IPS-18a (cell line): Measurements from ENCODE around the gene ASB11.

Source experiments
- H3K27ac ChIP-seq: one replicate; pipeline ENCODE4 v1.5.1; 2013; ENCODE audit warnings: low read length
- H3K27me3 ChIP-seq: one replicate; pipeline ENCODE4 v1.6.1; 2013; ENCODE audit warnings: mild to moderate bottlenecking, low read length; ENCODE audit not compliant: control insufficient read depth, insufficient read depth
- H3K36me3 ChIP-seq: one replicate; pipeline ENCODE4 v1.6.1; 2013; ENCODE audit warnings: low read depth, low read length; ENCODE audit not compliant: control insufficient read depth
- H3K4me1 ChIP-seq: one replicate; pipeline ENCODE4 v1.6.1; 2013; ENCODE audit warnings: low read depth, low read length; ENCODE audit not compliant: control insufficient read depth
- H3K4me3 ChIP-seq: one replicate; pipeline ENCODE4 v1.5.1; 2013; ENCODE audit warnings: low read length
- H3K9ac ChIP-seq: one replicate; pipeline ENCODE4 v1.6.1; 2013; ENCODE audit warnings: mild to moderate bottlenecking, low read length, moderate library complexity
- H3K9me3 ChIP-seq: one replicate; pipeline ENCODE4 v1.6.1; 2013; ENCODE audit warnings: low read depth, low read length; ENCODE audit not compliant: control insufficient read depth

Gene ASB11, protein sequence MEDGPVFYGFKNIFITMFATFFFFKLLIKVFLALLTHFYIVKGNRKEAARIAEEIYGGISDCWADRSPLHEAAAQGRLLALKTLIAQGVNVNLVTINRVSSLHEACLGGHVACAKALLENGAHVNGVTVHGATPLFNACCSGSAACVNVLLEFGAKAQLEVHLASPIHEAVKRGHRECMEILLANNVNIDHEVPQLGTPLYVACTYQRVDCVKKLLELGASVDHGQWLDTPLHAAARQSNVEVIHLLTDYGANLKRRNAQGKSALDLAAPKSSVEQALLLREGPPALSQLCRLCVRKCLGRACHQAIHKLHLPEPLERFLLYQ

DNA sequence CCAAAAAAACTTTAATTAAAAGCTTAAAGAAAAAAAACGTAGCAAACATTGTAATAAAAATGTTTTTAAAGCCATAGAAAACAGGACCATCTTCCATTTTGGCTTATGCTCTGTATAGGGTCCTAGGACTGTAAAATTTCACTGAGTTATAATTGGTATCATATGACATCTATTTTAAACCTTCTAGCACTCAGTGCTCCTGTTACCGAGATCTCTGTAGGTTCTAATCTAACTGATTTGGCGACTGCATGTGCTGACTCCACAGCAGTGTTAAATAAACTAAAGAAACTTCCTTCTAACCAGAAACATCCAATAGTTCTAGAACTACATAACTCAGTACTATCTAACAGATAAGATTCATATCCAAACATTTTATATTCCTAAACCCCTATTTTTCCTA is at the start of gene ASB11:
Gene ASB11, minus strand, starts transcription at position 132 of the 400 bp plus-strand sequence. Its CDS starts 35 bp downstream, at position 97.
- no peak within 1 kb of the TSS for H3K9ac ChIP-seq

DNA sequence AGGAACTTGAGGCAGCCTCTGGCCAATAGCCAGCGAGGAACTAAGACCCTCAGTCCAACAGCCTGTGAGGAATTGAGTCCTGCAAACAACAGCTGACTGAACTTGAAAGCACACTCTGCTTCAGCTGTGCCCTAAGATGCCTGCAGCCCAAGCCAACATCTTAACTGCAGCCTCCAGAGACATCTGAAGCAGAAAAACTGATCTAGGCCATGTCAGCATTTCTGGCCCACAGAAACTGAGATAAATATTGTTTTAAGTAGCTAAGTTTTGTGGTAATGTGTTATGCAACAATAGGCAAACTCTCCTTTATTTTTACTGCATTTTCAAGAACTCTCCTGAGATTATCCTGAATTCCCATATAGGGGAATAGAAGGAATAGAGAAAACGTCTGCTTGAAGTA is 44.3 kb upstream of the ASB11 start:
- H3K9me3 ChIP-seq, result no peaks in the 10 kb centered on the region
- H3K36me3 ChIP-seq, result no peaks in the 10 kb centered on the region
- H3K9ac ChIP-seq, result no peak overlapping the region
- H3K27ac ChIP-seq, result no peak overlapping the region
- H3K27me3 ChIP-seq, result no peaks in the 10 kb centered on the region
- no peaks in the 10 kb centered on the region for H3K4me1 ChIP-seq
- no peak overlapping the region for H3K4me3 ChIP-seq

More for the DNA sequence above, at the start of gene ASB11:
- Histone ChIP-seq H3K27me3 (no peaks in the 10 kb centered on the region), H3K9me3 (no peaks in the 10 kb centered on the region), H3K27ac (no peak within 1 kb of the TSS), H3K4me1 (no peaks in the 10 kb centered on the region), H3K36me3 (no peaks in the 10 kb centered on the region), H3K4me3 (no peak within 1 kb of the TSS)

DNA sequence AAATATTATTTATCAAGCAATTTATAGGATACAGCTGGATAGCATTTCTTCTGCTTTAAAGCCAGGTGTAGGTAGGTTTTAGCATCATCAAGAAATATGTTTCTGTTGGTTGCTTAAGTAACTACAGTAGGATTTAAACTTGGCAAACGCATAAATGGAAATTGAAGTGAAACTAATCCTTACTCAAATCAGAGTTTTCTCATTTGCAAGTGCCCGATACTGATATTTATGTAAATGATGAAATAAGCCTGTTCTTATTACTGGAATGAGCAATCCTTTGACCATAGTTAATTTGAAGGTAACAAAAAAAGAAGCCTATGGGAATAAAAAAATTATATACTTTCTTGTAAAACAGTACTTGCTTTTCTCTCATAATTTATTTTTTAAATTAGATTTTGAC is 43.1 kb upstream of the ASB11 start:
- no peaks in the 10 kb centered on the region for H3K27me3 ChIP-seq
- no peak overlapping the region for H3K9ac ChIP-seq
- no peaks in the 10 kb centered on the region for H3K36me3 ChIP-seq
- no peak overlapping the region for H3K27ac ChIP-seq
- no peaks in the 10 kb centered on the region for H3K9me3 ChIP-seq
- H3K4me1 ChIP-seq, result no peaks in the 10 kb centered on the region
- no peak overlapping the region for H3K4me3 ChIP-seq

DNA sequence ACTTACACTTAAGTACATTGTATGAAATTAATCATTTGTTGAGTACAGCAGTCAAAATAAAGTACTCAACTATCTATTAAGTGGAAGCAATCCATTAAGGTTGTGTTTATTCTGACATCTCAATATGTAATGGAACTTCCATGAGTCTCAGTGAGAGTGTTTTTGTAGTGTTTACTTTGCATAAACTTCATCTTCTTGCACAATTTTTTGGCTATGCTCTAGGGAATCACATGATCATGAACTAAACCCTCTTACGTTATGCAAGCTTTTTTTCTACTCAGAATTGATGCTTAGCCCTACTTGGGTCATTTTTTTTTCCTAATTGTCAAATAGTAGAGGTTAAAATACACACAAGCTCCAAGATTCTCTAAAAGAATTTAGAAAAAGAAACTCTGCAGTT is 41.0 kb upstream of the ASB11 start:
- H3K36me3 ChIP-seq, result no peaks in the 10 kb centered on the region
- no peaks in the 10 kb centered on the region for H3K4me1 ChIP-seq
- no peaks in the 10 kb centered on the region for H3K9me3 ChIP-seq
- no peak overlapping the region for H3K9ac ChIP-seq
- H3K27me3 ChIP-seq, result no peaks in the 10 kb centered on the region
- H3K27ac ChIP-seq, result no peak overlapping the region
- no peak overlapping the region for H3K4me3 ChIP-seq

DNA sequence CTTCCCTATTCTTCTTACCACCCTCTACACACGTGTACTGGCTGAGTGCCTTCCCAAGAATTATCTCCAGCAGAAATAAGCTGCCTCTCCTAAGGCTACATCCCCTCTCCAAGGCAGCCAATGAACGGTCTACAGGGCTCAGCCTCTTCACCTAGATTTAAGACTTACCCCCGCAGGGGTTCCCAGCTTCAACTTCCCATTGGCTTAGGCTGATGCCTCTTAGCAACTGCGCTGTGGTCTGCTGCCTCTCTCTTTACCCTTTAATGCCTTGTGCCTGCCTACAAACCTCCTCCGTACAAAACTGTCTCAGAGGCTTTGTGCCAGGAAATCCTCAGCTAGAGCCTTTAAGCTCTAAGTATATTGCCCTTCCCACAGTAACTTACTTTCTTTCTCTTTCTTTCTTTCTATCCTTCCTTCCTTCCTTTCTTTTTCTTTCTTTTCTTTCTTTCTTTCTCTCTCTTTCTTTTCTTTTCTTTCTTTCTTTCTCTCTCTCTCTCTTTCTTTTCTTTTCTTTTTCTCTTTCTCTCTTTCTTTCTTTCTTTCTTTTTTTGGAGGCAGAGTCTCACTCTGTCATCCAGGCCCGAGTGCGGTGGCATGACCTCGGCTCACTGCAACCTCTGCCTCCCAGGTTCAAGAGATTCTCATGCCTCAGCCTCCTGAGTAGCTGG is 35.0 kb upstream of the ASB11 start:
- H3K4me3 ChIP-seq, result no peak overlapping the region

DNA sequence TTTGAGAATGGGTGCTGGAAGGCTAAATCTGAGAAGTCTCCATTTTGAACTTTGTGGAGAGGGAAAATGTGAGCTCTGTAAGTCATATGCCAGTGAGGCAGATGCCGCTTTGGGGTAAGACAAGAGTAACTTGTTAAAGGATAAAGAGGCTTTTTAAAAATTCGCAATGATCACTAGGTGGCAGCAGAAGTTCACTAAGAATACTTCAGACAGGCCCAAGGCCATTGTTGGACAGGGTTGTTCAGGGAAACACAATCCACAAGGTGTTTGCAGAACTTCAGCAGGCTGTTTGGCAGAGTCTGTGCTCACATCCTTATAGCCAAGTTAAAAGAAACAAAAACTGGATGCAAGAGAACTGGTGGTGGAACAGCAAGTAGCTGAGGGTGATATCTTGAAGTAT is 33.6 kb upstream of the ASB11 start:
- H3K27ac ChIP-seq, result no peak overlapping the region
- peaks cover 9% of the 10 kb centered on the region for H3K27me3 ChIP-seq
- no peaks in the 10 kb centered on the region for H3K36me3 ChIP-seq
- H3K4me1 ChIP-seq, result peaks cover 4% of the 10 kb centered on the region
- H3K9me3 ChIP-seq, result no peaks in the 10 kb centered on the region
- no peak overlapping the region for H3K9ac ChIP-seq
- no peak overlapping the region for H3K4me3 ChIP-seq

More for the DNA sequence above, 35.0 kb upstream of the ASB11 start:
- no peak overlapping the region for H3K27ac ChIP-seq
- H3K4me1 ChIP-seq, result no peaks in the 10 kb centered on the region
- no peaks in the 10 kb centered on the region for H3K9me3 ChIP-seq
- H3K36me3 ChIP-seq, result no peaks in the 10 kb centered on the region
- H3K27me3 ChIP-seq, result no peaks in the 10 kb centered on the region
- H3K9ac ChIP-seq, result no peak overlapping the region

DNA sequence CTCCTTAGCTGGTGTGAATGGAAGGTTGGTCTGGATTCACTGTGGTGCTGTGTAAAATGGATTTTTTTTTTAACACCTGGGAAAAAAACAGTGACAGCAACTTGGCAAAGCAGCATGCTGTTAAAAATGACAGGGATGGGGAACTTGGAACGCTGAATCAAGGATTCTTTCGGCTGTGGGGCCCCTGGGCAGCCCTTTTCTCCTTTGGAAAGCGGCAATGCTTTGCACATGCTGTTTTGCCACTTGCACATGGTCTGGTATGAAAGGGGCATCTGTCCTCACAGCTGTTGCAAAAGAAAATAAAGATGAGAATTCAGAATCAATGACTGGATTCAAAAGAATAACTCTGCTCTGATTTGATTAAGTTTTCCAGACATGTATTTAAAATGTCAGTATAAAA is 30.5 kb upstream of the ASB11 start:
- H3K9me3 ChIP-seq, result no peaks in the 10 kb centered on the region
- H3K27me3 ChIP-seq, result peaks cover 17% of the 10 kb centered on the region
- H3K27ac ChIP-seq, result no peak overlapping the region
- peaks cover 6% of the 10 kb centered on the region for H3K4me1 ChIP-seq
- no peak overlapping the region for H3K4me3 ChIP-seq
- no peak overlapping the region for H3K9ac ChIP-seq
- H3K36me3 ChIP-seq, result no peaks in the 10 kb centered on the region

DNA sequence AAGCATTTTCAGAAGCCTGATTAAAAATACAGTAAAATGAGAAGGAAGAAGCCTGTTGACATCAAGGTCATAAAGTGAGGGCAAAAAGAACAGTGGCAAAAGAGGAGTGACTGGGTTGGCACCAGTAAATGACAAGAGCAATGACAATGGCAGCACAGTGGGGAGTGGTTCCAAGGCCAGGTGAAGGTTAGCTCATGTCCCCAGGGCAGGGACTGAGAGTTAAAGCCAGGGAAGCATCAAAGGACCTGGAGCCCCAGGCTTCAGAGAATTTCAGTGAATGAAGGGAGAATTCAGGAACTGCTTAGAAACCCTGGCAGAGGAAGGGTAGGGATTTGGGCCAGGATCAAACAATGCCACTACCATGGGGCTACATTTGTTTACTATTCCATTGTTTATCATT is 28.7 kb upstream of the ASB11 start:
- peaks cover 17% of the 10 kb centered on the region for H3K27me3 ChIP-seq
- no peaks in the 10 kb centered on the region for H3K9me3 ChIP-seq
- no peak overlapping the region for H3K9ac ChIP-seq
- H3K27ac ChIP-seq, result no peak overlapping the region
- no peaks in the 10 kb centered on the region for H3K36me3 ChIP-seq
- H3K4me3 ChIP-seq, result no peak overlapping the region
- peaks cover 6% of the 10 kb centered on the region for H3K4me1 ChIP-seq

DNA sequence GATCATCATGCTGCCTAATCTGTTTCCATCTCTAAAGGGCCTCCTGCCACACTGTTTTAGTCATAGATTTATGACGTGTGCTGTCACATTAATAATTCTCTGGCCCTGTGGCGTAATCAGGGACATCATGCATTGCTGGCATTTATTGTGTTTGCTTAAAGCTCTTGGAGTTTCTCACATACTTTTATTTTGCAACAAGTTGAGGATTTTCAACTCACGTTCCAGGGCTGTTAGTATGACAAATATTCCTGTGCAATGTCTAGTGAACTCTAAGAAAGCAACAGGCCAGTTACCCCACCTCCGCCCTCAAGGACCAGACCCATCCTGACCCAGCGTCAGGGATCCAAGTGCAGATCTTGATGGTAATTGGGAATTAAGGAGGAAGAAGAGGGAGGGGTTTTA is 27.6 kb upstream of the ASB11 start:
- no peak overlapping the region for H3K9ac ChIP-seq
- H3K36me3 ChIP-seq, result no peaks in the 10 kb centered on the region
- H3K4me3 ChIP-seq, result no peak overlapping the region
- peaks cover 6% of the 10 kb centered on the region for H3K4me1 ChIP-seq
- H3K27ac ChIP-seq, result no peak overlapping the region
- no peaks in the 10 kb centered on the region for H3K9me3 ChIP-seq
- peaks cover 17% of the 10 kb centered on the region for H3K27me3 ChIP-seq

DNA sequence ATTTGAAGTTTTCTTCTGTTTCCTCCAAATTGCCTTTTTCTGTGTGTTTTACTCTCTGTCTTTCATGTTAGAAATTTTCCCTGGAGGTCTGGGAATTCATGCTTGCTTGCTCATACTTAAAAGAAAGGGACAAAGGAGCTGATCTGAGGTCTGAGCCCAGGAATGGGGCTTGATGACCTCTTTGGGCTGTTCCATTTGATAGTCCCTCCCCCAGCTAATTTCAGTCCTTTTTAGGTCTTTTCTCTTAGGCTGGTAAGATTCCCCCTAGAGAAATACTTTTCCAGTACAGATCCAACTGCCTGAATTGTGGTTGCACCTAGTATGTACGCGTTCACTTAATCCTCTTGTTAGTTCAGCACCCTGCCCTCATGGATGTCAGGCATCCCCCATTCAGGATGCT is 25.4 kb upstream of the ASB11 start:
- Histone ChIP-seq H3K27me3 (peaks cover 20% of the 10 kb centered on the region), H3K9me3 (no peaks in the 10 kb centered on the region), H3K9ac (no peak overlapping the region), H3K4me1 (peaks cover 6% of the 10 kb centered on the region), H3K36me3 (no peaks in the 10 kb centered on the region), H3K27ac (no peak overlapping the region), H3K4me3 (no peak overlapping the region)

DNA sequence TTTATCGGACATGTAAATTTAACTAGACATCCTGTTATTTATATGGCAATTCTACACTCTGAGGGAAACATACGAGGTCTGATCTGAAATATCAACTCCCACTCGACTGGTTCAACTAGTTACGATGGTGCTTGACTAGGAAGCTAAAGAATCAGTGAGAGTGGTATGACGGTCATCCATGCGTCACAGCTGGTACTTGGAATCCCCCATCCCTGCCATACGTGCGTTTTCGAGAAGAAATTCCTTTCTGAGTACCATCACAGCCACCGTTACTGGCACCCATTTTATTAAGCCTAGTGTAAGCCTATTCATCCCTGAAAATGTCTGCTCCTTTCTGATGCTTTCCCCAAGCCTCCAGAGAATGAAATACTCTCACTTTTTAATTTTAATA is 20.6 kb upstream of the ASB11 start:
- Histone ChIP-seq H3K4me1 (no peaks in the 10 kb centered on the region), H3K4me3 (peak overlapping the region; percentile 67), H3K27ac (no peak overlapping the region), H3K9ac (peak overlapping the region; percentile 14), H3K36me3 (peaks cover 3% of the 10 kb centered on the region), H3K9me3 (no peaks in the 10 kb centered on the region), H3K27me3 (peaks cover 3% of the 10 kb centered on the region)
